GM23338 (cell line): ENCODE results near the gene OR5AU1.

Experiments
- EZH2 ChIP-seq: fragments of 200-600 bp; sonication (generic); IDR thresholded peaks from one replicate; pipeline ENCODE4 v1.8.0; 2017; ENCODE audit warnings: antibody characterized with exemption, mild to moderate bottlenecking, low read depth; ENCODE audit not compliant: unreplicated experiment
- EZH2phosphoT487 ChIP-seq: fragments of 200-600 bp; sonication (generic); IDR thresholded peaks from one replicate; pipeline ENCODE4 v1.8.1; 2018; ENCODE audit warnings: antibody characterized with exemption; ENCODE audit not compliant: unreplicated experiment
- POLR2AphosphoS5 ChIP-seq: IDR thresholded peaks from 2 replicates; pipeline ENCODE4 v1.6.1; 2016; ENCODE audit warnings: antibody characterized with exemption, low read depth
- STAT1 ChIP-seq: IDR thresholded peaks from one replicate; pipeline ENCODE4 v1.6.1; 2016; ENCODE audit warnings: antibody characterized with exemption; ENCODE audit not compliant: unreplicated experiment
- TF ChIP-seq, protein P1 (sequence below), 2 experiments: fragments of 200-600 bp in 1 of 2; sonication (generic) in 1 of 2; conservative IDR thresholded peaks; 2 replicates each; pipeline versions ENCODE4 v1.5.1 to v1.6.1; 2016 to 2017; ENCODE audit warnings: antibody characterized with exemption in 2 of 2, low read depth in 2 of 2, mild to moderate bottlenecking in 2 of 2, moderate library complexity in 1 of 2

GRCh38 chr14:21109377-21110138 is 46.3 kb downstream of the OR5AU1 start:
- TF ChIP-seq, protein P1, sequence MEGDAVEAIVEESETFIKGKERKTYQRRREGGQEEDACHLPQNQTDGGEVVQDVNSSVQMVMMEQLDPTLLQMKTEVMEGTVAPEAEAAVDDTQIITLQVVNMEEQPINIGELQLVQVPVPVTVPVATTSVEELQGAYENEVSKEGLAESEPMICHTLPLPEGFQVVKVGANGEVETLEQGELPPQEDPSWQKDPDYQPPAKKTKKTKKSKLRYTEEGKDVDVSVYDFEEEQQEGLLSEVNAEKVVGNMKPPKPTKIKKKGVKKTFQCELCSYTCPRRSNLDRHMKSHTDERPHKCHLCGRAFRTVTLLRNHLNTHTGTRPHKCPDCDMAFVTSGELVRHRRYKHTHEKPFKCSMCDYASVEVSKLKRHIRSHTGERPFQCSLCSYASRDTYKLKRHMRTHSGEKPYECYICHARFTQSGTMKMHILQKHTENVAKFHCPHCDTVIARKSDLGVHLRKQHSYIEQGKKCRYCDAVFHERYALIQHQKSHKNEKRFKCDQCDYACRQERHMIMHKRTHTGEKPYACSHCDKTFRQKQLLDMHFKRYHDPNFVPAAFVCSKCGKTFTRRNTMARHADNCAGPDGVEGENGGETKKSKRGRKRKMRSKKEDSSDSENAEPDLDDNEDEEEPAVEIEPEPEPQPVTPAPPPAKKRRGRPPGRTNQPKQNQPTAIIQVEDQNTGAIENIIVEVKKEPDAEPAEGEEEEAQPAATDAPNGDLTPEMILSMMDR (conservative IDR thresholded peaks at IDR 0.05; ENCODE audit: low read depth in 2 of 2) = no peak
- TF ChIP-seq EZH2 (no peak), EZH2phosphoT487 (no peak), POLR2AphosphoS5 (no peak), STAT1 (no peak)
